PFSK-1 (cell line): Measurements from ENCODE around the gene FAHD2A.

ENCODE experiments used
- POLR2AphosphoS5 ChIP-seq: IDR thresholded peaks from 2 replicates; pipeline ENCODE4 v1.6.1; 2012; ENCODE audit warnings: low read depth, mild to moderate bottlenecking, control low read depth, low read length, moderate library complexity
- REST ChIP-seq, 2 experiments: IDR thresholded peaks; 2 replicates each; pipeline versions ENCODE4 v1.6.1 to v1.8.0; 2011 to 2012; ENCODE audit warnings: low read depth in 2 of 2, low read length in 2 of 2, control low read depth in 1 of 2, inconsistent platforms in 1 of 2, mild to moderate bottlenecking in 1 of 2, moderate library complexity in 1 of 2; ENCODE audit not compliant: insufficient read depth in 1 of 2
- SIN3A ChIP-seq: IDR thresholded peaks from 2 replicates; pipeline ENCODE4 v1.6.1; 2012; ENCODE audit warnings: mild to moderate bottlenecking, low read length, moderate library complexity, borderline replicate concordance; ENCODE audit not compliant: insufficient read depth

- TF ChIP-seq REST (IDR thresholded peaks at IDR 0.05; ENCODE audit: insufficient read depth in 1 of 2, low read depth in 2 of 2, low read length in 2 of 2) (no peak), POLR2AphosphoS5 (no peak), SIN3A (no peak)
These were observed 1.0 kb upstream of the FAHD2A start for GRCh38 chr2:95401480-95401879.
